ENCODE results near the gene TAS2R31.
"Not testable (repeated sequence)": the region's sequence is repeated elsewhere in the genome, so short reads cannot be mapped to it uniquely, and the experiment has no call there.

DNA sequence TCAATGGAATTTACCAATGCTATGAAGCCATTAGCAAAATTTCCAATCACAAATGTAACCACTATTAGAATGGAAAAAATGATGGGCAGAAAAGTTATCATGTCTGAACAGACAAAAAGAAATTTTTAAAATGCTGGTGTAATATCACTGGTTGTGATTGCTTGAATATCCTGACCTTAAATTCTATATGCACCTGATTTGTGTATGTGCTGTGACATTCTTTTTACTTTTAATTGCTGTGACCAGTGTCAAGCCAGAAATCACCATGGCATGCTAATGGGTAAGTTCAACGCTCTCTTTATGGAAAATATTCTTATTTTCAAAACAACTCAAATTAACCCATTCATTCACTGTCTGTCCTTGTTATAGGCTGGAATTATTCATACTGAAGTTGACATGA lies 31.0 kb upstream of the TAS2R31 start, which contains the start of gene TAS2R46:
- not testable (repeated sequence) for TF ChIP-seq YY1 (IDR thresholded peaks at IDR 0.05; ENCODE audit: insufficient read depth, insufficient read length); SUZ12 (IDR thresholded peaks at IDR 0.05; ENCODE audit: extremely low read depth, insufficient read depth, insufficient read length)
